Testis (tissue), 2 donors: ENCODE results near the gene CASR.

Experiments
- CTCF ChIP-seq, 3 experiments: fragments of 450-650 bp in 2 of 3; fragments of 200-600 bp in 1 of 3; sonication (generic) in 1 of 3; IDR thresholded peaks; one replicate each; pipeline ENCODE4 v1.5.1; 2016 to 2019; ENCODE audit warnings: antibody characterized with exemption in 3 of 3, mild to moderate bottlenecking in 2 of 3, moderate library complexity in 1 of 3
- POLR2A ChIP-seq: fragments of 450-650 bp; IDR thresholded peaks from one replicate; pipeline ENCODE4 v1.6.1; 2017; ENCODE audit warnings: antibody characterized with exemption, mild to moderate bottlenecking, moderate library complexity

- no peak for TF ChIP-seq CTCF (IDR thresholded peaks at IDR 0.05)
- no peak for TF ChIP-seq POLR2A
Observed at GRCh38 chr3:122294359-122294758, 110.9 kb downstream of the CASR start.
